Colonic mucosa (tissue), 4 donors: ENCODE measurements around the gene CYGB. TPM values are rescaled to one million over a fixed set of nuclear protein-coding genes. Genes with fewer than 3 reads are reported as not detected.
A peak's percentile ranks its signal among the peaks of the same experiment; 100 is the strongest.
"Not testable (repeated sequence)": the region's sequence is repeated elsewhere in the genome, so short reads cannot be mapped to it uniquely, and the experiment has no call there.

ENCODE experiments used
- DNase-seq: peaks from one replicate; pipeline ENCODE4 v3.0.0-alpha.2; 2020
- H3K27ac ChIP-seq: fragments of 200-600 bp; one replicate; pipeline ENCODE4 v1.8.0; 2021
- H3K27me3 ChIP-seq: fragments of 200-600 bp; one replicate; pipeline ENCODE4 v1.8.0; 2021
- H3K36me3 ChIP-seq: fragments of 200-600 bp; one replicate; pipeline ENCODE4 v1.8.0; 2021
- H3K4me1 ChIP-seq: fragments of 200-600 bp; one replicate; pipeline ENCODE4 v1.8.0; 2021; ENCODE audit warnings: mild to moderate bottlenecking
- H3K4me3 ChIP-seq: fragments of 200-600 bp; one replicate; pipeline ENCODE4 v1.8.0; 2021
- H3K9ac ChIP-seq, 2 donors: one replicate each; pipeline ENCODE4 v1.7.0; 2013; ENCODE audit warnings: control low read depth in 2 of 2, low read depth in 2 of 2, low read length in 2 of 2
- H3K9me3 ChIP-seq: fragments of 200-600 bp; one replicate; pipeline ENCODE4 v1.8.0; 2021
- CTCF ChIP-seq: fragments of 200-600 bp; IDR thresholded peaks from one replicate; pipeline ENCODE4 v1.8.0; 2022; ENCODE audit warnings: antibody characterized with exemption, mild to moderate bottlenecking
- intact Hi-C: fragments of 100-400 bp; cut with DNase I; formaldehyde crosslinking; loops from one replicate; pipeline ENCODE4 v1.14.1; 2022
- total RNA-seq, 2 donors: library from RNA; stranded (reverse); fragmentation: NEBNext Ultra II Directional in 1 of 2; extraction: Animal tissue kit (Norgen Biotek cat#: 25700) in 1 of 2; gene quantifications; one replicate each; pipeline ENCODE4 v1.2.1, GENCODE V29; 2021
- donor health status: healthy.
- donor health status: DM: no; HTN: no; CAD: no.
- donor health status: DM: no; HTN: no; CAD: no.

CYGB gene
- total RNA-seq, 2 donors from 2014 or later = 4.7 to 9.9 TPM

- DNase-seq = peak; percentile 62
- H3K9ac ChIP-seq = peak overlapping the region in 1 of 2 donors; percentile 40
- no peak overlapping the region for H3K4me3 ChIP-seq
- no peak for TF ChIP-seq CTCF
- peak overlapping the region; percentile 64 for H3K27ac ChIP-seq
- H3K4me1 ChIP-seq = no peaks in the 10 kb centered on the region
- H3K36me3 ChIP-seq = no peaks in the 10 kb centered on the region
- H3K27me3 ChIP-seq = no peaks in the 10 kb centered on the region
- intact Hi-C loops = no loop called here
- H3K9me3 ChIP-seq = no peaks in the 10 kb centered on the region
Observed at GRCh38 chr17:76515274-76515949, 22.1 kb downstream of the CYGB start.

GRCh38 chr17:76514355-76514754 is 23.2 kb downstream of the CYGB start:
- H3K4me1 ChIP-seq, H3K4me3 ChIP-seq, intact Hi-C loops, H3K9me3 ChIP-seq, H3K27me3 ChIP-seq, H3K27ac ChIP-seq, H3K9ac ChIP-seq, H3K36me3 ChIP-seq, DNase-seq: not testable (repeated sequence)

GRCh38 chr17:76513306-76513692 is 24.2 kb downstream of the CYGB start:
- H3K27ac ChIP-seq = no peak overlapping the region
- DNase-seq = no peak
- no peak overlapping the region for H3K9ac ChIP-seq
- H3K27me3 ChIP-seq = no peaks in the 10 kb centered on the region
- no peaks in the 10 kb centered on the region for H3K9me3 ChIP-seq
- intact Hi-C loops = no loop called here
- H3K4me1 ChIP-seq = no peaks in the 10 kb centered on the region
- TF ChIP-seq CTCF = no peak
- no peaks in the 10 kb centered on the region for H3K36me3 ChIP-seq
- H3K4me3 ChIP-seq = no peak overlapping the region

GRCh38 chr17:76512366-76513305 is 24.9 kb downstream of the CYGB start:
- Histone ChIP-seq H3K4me3 (no peak overlapping the region), H3K27ac (no peak overlapping the region), H3K36me3 (no peaks in the 10 kb centered on the region), H3K27me3 (no peaks in the 10 kb centered on the region), H3K4me1 (no peaks in the 10 kb centered on the region), H3K9ac (no peak overlapping the region), H3K9me3 (no peaks in the 10 kb centered on the region)
- DNase-seq = no peak
- intact Hi-C loops = no loop called here
- no peak for TF ChIP-seq CTCF

DNA sequence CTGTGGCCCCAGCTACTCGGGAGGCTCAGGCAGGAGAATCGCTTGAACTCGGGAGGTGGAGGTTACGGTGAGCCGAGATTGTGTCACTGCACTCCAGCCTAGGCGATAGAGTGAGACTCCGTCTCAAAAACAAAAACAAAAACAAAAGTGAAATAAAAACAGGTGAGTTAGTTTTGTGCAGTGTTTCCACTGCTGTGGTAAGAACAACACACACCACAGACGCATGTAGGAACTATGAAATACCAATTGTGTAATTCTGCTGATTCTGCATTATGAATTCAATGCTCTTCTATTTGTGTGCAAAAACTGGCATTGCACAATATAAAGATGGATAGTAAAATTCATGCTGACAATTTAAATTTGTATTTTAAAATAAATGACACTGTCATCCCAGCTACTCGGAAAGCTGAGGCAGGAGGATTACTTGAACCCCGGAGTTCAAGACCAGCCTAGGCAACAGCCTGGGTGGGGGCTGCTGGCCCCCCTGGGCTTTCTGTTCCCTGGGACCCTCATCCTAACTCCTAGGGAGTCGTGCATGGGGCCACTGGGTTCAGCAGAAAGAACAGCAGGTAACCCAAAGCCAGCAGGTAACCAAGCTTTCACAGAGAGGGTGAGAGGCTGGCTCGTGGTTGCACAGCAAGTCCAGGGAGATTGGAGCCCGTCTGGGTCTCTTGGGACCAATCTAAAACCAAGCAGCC is 25.7 kb downstream of the CYGB start:
- DNase-seq = no peak
- Histone ChIP-seq H3K4me1 (no peaks in the 10 kb centered on the region), H3K9me3 (no peaks in the 10 kb centered on the region), H3K27me3 (no peaks in the 10 kb centered on the region), H3K4me3 (no peak overlapping the region), H3K27ac (no peak overlapping the region), H3K9ac (no peak overlapping the region), H3K36me3 (no peaks in the 10 kb centered on the region)
- intact Hi-C loops = no loop called here
- no peak for TF ChIP-seq CTCF
